CD4-positive, alpha-beta T cell treated with Interleukin-17A for 1 hour (primary cell): ENCODE data around the gene ALG9.

Experiments
- DNase-seq: peaks from one replicate; pipeline ENCODE4 v3.0.0-alpha.2; 2020

ALG9 gene

DNA sequence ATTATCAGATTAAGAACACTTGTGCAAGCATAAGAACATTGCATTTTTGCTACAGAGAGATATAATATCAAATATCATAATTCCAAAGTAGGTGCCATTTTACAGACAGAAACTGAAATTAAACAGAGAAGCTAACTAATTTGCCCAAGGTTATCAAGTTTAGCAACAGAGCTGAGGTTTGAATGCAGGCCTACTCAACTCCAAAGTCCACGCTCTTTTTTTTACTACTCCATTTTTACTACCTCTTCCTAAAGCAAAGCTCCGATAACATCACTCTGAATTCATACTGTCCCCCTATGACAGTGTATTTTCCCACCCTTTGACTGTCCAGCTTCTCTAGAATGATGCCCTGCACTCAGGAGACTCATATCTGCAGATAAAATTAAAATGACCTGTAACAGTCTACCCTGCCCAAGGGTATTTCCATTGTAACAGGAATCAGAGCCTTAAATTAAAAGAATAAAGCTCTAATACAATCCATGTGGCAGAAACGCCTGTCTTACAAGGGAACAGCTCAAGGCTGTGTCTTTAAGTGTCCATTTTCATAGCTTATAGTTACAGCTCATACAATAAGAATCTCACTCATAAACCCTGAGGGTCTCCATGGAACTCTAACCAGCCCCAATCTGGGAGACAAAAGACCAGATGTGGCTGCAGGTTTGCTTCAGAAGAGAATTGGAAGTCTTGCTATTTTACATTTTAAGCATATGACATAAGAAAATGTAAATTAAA is 36.8 kb downstream of the ALG9 start:
- no peak for DNase-seq

GRCh38 chr11:111833524-111833923 is 37.9 kb downstream of the ALG9 start:
- no peak for DNase-seq

- DNase-seq: no peak
Observed at GRCh38 chr11:111829185-111829968, 42.0 kb downstream of the ALG9 start.

- DNase-seq: no peak
Observed at GRCh38 chr11:111826322-111826950, 44.9 kb downstream of the ALG9 start.

GRCh38 chr11:111823629-111824028 is 47.8 kb downstream of the ALG9 start:
- no peak for DNase-seq

DNA sequence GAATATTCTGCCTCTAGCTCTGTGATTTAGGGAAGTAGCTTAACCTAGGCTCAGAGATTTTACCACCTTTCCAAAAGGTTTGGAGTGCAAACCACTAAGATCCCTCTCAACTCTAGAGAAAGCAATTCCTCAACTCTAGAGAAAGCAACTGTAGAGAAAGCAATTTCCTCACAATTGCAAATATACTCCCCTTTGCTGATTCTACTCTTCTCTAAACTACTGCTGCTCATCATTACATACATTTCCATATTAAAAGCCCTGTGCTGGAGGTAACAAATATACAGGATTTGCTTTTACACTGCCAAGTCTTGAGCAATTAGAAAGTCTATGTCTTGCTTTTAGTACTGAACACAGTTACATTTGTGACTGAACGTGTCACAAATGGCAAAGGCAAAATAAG is 48.2 kb downstream of the ALG9 start:
- DNase-seq: no peak

- DNase-seq: no peak
Observed at GRCh38 chr11:111819829-111820237, 51.5 kb downstream of the ALG9 start.

- no peak for DNase-seq
Observed at GRCh38 chr11:111819161-111819828, 52.1 kb downstream of the ALG9 start.

DNA sequence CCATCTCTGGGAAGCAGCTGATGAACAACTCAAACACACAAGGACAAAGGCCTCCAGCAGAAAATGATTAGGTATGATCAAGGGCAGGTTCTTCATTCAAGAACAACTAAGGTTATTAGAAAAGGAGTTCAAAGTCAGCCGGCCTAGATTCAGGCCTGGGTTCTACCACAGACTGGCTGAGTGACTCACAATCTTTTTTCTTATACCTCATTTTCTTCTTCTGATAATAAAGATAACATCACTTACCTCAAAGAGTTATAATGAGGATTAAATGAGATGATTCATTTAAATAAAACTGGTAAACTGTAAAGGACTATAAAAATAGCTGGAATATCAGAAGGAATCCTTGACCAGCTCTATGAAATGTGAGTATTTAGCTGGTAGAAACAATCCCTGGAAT is 55.9 kb downstream of the ALG9 start:
- no peak for DNase-seq

GRCh38 chr11:111814557-111815320 is 56.6 kb downstream of the ALG9 start:
- DNase-seq: no peak

- DNase-seq: no peak
Observed at GRCh38 chr11:111814106-111814505, 57.3 kb downstream of the ALG9 start.

DNA sequence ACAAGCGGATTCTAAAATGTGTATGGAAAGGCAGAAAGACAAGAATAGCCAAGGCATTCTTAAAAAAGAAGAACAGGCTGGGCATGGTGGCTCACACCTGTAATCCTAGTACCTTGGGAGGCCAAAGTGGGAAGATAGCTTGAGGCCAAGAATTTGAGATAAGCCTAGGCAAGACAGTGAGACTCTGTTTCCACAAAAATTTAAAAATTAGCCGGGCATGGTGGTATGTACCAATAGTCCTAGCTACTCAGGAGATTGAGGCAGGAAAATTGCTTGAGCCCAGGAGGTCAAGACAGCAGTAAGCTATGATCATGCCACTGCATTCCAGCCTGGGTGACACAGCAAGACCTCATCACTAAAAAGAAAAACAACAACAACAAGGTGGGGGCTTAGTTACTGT is 59.2 kb downstream of the ALG9 start:
- no peak for DNase-seq

DNA sequence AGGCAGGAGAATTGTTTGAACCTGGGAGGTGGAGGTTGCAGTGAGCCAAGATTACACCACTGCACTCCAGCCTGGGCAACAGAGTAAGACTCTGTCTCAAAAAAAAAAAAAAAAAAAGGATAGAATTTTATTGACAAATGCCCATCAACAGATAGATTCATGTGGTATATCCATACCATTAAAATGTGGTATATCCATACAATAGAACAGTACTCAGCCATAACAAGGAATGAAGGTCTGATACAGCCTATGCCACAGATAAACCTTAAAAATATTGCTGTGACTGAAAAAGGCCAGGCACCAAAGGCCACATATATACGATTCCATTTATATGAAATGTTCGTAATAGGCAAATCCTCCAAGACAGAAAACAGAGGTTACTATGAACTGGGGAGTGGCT is 59.9 kb downstream of the ALG9 start:
- DNase-seq: no peak

DNA sequence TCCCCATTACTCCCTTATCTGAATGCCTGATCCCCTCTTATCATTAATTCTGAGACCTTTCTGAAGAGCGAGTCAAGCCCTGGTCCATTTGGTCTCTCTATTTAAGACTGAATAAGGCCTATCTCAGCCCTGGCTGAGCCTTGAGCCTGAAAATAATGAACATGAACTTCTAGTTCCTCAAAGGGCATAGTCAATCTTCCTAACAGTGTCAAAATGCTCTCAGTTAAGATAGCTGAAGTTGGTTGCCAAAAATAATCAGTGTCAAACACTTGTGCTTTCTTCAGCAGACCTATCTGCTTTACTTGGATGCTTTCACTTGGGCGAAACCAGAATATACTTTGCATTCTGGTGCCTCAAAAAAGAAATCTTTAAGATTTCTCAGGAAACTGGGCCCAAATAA is 62.5 kb downstream of the ALG9 start:
- no peak for DNase-seq

DNA sequence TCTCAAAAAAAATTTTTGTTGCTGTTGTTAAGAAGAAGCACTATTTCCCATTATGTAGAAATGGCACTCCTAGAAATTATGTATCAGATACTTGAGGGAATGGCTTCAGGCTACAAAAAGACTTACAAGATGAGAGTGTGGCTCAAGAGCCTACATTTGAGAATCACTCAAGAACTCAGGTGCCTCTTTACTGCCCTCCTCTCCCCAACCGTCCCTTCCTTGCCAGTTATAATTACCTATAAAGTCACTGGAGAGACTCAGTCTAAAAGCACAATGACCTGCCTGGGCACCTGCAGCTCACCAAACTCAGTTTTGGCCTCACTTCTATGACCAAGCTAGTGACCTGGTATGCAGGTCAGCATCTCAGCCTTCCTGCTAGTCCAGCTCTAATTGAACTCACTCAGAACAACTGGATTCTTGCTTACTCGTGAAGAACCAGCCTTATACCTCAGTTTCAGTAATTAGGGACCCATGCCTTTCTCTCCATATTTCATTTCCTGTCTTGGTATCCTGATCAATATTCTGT is 63.3 kb downstream of the ALG9 start:
- no peak for DNase-seq

GRCh38 chr11:111807076-111807475 is 64.3 kb downstream of the ALG9 start:
- DNase-seq: no peak

- DNase-seq: no peak
Observed at GRCh38 chr11:111801135-111801534, 70.2 kb downstream of the ALG9 start.

GRCh38 chr11:111798279-111798678 is 73.1 kb downstream of the ALG9 start:
- DNase-seq: no peak

- DNase-seq: no peak
Observed at GRCh38 chr11:111797145-111797581, 74.2 kb downstream of the ALG9 start.

GRCh38 chr11:111796696-111797095 is 74.7 kb downstream of the ALG9 start:
- no peak for DNase-seq

DNA sequence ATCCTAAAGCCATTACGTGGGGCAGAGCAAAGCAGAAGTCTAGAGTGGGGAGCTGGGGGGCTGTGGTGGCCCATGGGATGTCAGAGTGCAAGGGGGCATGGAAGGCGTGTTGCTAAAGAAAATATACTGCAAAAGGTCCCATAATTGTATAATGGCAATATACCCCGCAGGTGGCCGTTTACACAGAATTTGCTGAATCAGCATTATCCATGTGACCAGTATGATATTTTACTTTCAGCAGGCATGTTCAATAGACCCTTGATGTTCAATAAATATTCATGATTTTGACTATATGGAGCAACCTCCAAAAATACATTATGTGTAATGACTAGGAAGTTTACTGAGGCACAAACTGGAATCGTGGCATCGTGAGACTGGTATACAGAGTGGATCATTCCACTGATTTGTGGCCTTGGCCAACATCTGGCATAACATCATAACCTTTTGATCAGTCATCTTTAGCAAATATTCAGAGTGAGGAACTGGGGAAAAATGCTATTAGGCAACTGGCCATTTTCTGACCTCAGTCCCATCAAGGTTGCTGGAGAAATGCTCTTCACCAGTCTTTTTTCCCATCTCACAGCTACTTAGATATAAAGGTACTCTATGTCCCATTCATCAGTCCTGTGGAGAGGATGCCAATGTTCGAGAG is 75.9 kb downstream of the ALG9 start:
- DNase-seq: no peak

GRCh38 chr11:111793863-111794262 is 77.5 kb downstream of the ALG9 start:
- no peak for DNase-seq
